ENCODE results near the gene NET1. TPM values are rescaled to one million over a fixed set of nuclear protein-coding genes. Genes with fewer than 3 reads are reported as not detected.

The NET1 gene
- total RNA-seq, 6 experiments from 2014 or later, result 23.0 to 64.5 (median 38.5) TPM

GRCh38 chr10:5453749-5454489 is 41.6 kb downstream of the NET1 start:
- H3K4me1 ChIP-seq, result peaks cover 0 to 18% (median 0%) of the 10 kb centered on the region in 4 donors
- H3K27ac ChIP-seq, result no peak overlapping the region
- 90% methylated on average over 13 of the region's 13 CpGs for WGBS (ENCODE audit: insufficient coverage, low coverage, low lambda C conversion rate, missing lambda C conversion rate)
- ATAC-seq (no peak), DNase-seq (no peak)
- H3K27me3 ChIP-seq, result no peaks in the 10 kb centered on the region
- intact Hi-C loops (cut with DNase I), result loop anchor here in 1 of 2 donors (10.0 kb wide), 1 partner anchor 151 kb away; no protein-coding TSS in a partner anchor
- H3K36me3 ChIP-seq, result peaks cover 0 to 73% (median 41%) of the 10 kb centered on the region in 4 donors
- no peaks in the 10 kb centered on the region for H3K9me3 ChIP-seq
- TF ChIP-seq CTCF (IDR thresholded peaks at IDR 0.05) (no peak), POLR2A (IDR thresholded peaks at IDR 0.05) (no peak)
- H3K4me3 ChIP-seq, result no peak overlapping the region

- H3K4me1 ChIP-seq, result peaks cover 0 to 7% (median 0%) of the 10 kb centered on the region in 4 donors
- H3K4me3 ChIP-seq, result no peak overlapping the region
- no peak for TF ChIP-seq CTCF (IDR thresholded peaks at IDR 0.05)
- TF ChIP-seq POLR2A (IDR thresholded peaks at IDR 0.05), result no peak
- WGBS (ENCODE audit: insufficient coverage, low coverage, low lambda C conversion rate, missing lambda C conversion rate), result 89% methylated on average over 9 of the region's 12 CpGs
- no peaks in the 10 kb centered on the region for H3K9me3 ChIP-seq
- DNase-seq, result no peak
- no peak overlapping the region for H3K27ac ChIP-seq
- intact Hi-C loops (cut with DNase I), result loop anchor here in 1 of 2 donors (10.0 kb wide), 1 partner anchor 148 kb away; no protein-coding TSS in a partner anchor
- H3K36me3 ChIP-seq, result peaks cover 0 to 74% (median 43%) of the 10 kb centered on the region in 4 donors
- peak in 1 of 4 donors; percentile 34 for ATAC-seq
- no peaks in the 10 kb centered on the region for H3K27me3 ChIP-seq
These were observed 44.2 kb downstream of the NET1 start for GRCh38 chr10:5456563-5456962.

GRCh38 chr10:5457741-5458140 is 45.4 kb downstream of the NET1 start:
- WGBS (ENCODE audit: insufficient coverage, low coverage, low lambda C conversion rate, missing lambda C conversion rate), result 93% methylated on average over 3 of the region's 3 CpGs
- TF ChIP-seq POLR2A (IDR thresholded peaks at IDR 0.05) (no peak), CTCF (IDR thresholded peaks at IDR 0.05) (no peak)
- ATAC-seq, result no peak
- H3K36me3 ChIP-seq, result peaks cover 0 to 62% (median 34%) of the 10 kb centered on the region in 4 donors
- H3K4me1 ChIP-seq, result peaks cover 0 to 11% (median 0%) of the 10 kb centered on the region in 4 donors
- H3K27me3 ChIP-seq, result no peaks in the 10 kb centered on the region
- H3K27ac ChIP-seq, result no peak overlapping the region
- no peaks in the 10 kb centered on the region for H3K9me3 ChIP-seq
- no peak overlapping the region for H3K4me3 ChIP-seq
- intact Hi-C loops (cut with DNase I), result loop anchor here in 1 of 2 donors (10.0 kb wide), 1 partner anchor 147 kb away; no protein-coding TSS in a partner anchor
- no peak for DNase-seq

GRCh38 chr10:5458425-5458824 is 46.1 kb downstream of the NET1 start:
- intact Hi-C loops (cut with DNase I), result loop anchor here in 1 of 2 donors (10.0 kb wide), 1 partner anchor 146 kb away; no protein-coding TSS in a partner anchor
- DNase-seq, result no peak
- Histone ChIP-seq H3K36me3 (peaks cover 0 to 55% (median 28%) of the 10 kb centered on the region in 4 donors), H3K9me3 (no peaks in the 10 kb centered on the region), H3K4me3 (no peak overlapping the region), H3K4me1 (peaks cover 0 to 11% (median 0%) of the 10 kb centered on the region in 4 donors), H3K27ac (no peak overlapping the region), H3K27me3 (no peaks in the 10 kb centered on the region)
- 50% methylated on average over 1 of the region's 1 CpG for WGBS (ENCODE audit: insufficient coverage, low coverage, low lambda C conversion rate, missing lambda C conversion rate)
- TF ChIP-seq CTCF (IDR thresholded peaks at IDR 0.05) (no peak), POLR2A (IDR thresholded peaks at IDR 0.05) (no peak)
- ATAC-seq, result peak in 1 of 4 donors; percentile 42
